Uterus (tissue), 4 donors: ENCODE measurements around the gene ZNF532. TPM values are rescaled to one million over a fixed set of nuclear protein-coding genes. Genes with fewer than 3 reads are reported as not detected.
A peak's percentile ranks its signal among the peaks of the same experiment; 100 is the strongest.

ENCODE experiments used
- DNase-seq, 2 donors: peaks; one replicate each; pipeline ENCODE4 v3.0.0-alpha.2; 2019 to 2020
- H3K27ac ChIP-seq, 2 donors: fragments of 200-600 bp; sonication (generic); 1 replicate in 1 of 2; 2 replicates in 1 of 2; pipeline ENCODE4 v1.5.1; 2016 to 2018
- H3K27me3 ChIP-seq, 2 donors: fragments of 200-600 bp; sonication (generic); one replicate each; pipeline ENCODE4 v1.5.1; 2018 to 2019; ENCODE audit warnings: control low read depth in 1 of 2
- H3K36me3 ChIP-seq, 2 donors: fragments of 200-600 bp; sonication (generic); one replicate each; pipeline ENCODE4 v1.5.1; 2019; ENCODE audit warnings: control low read depth in 1 of 2
- H3K4me1 ChIP-seq, 2 donors: fragments of 200-600 bp; sonication (generic); one replicate each; pipeline ENCODE4 v1.5.1; 2018 to 2019; ENCODE audit warnings: control low read depth in 1 of 2
- H3K4me3 ChIP-seq, 2 donors: fragments of 200-600 bp; sonication (generic); 1 replicate in 1 of 2; 2 replicates in 1 of 2; pipeline ENCODE4 v1.5.1; 2018 to 2019; ENCODE audit warnings: mild to moderate bottlenecking in 1 of 2
- H3K9me3 ChIP-seq, 2 donors: fragments of 200-600 bp; sonication (generic); one replicate each; pipeline ENCODE4 v1.5.1; 2019; ENCODE audit warnings: control low read depth in 1 of 2
- POLR2A ChIP-seq, 2 donors: fragments of 450-650 bp; IDR thresholded peaks; one replicate each; pipeline ENCODE4 v1.6.1; 2016; ENCODE audit warnings: antibody characterized with exemption in 2 of 2, mild to moderate bottlenecking in 1 of 2, moderate library complexity in 1 of 2
- intact Hi-C: fragments of 100-400 bp; cut with DNase I; formaldehyde crosslinking; loops from one replicate; pipeline ENCODE4 v1.15.1; 2023; ENCODE audit warnings: low total_unique reads
- total RNA-seq, 4 donors: library from RNA; depleted of rRNA in 3 of 4; stranded (reverse); fragments of >200 nt in 3 of 4; gene quantifications; one replicate each; pipeline versions ENCODE4 v1.1.0 to v1.2.4, GENCODE V29; 2014 to 2023
- TF ChIP-seq, protein P1 (sequence below), 4 experiments: fragments of 200-600 bp in 2 of 4; fragments of 450-650 bp in 2 of 4; sonication (generic) in 2 of 4; IDR thresholded peaks; one replicate each; pipeline ENCODE4 v1.5.1; 2016 to 2019; ENCODE audit warnings: antibody characterized with exemption in 4 of 4, mild to moderate bottlenecking in 2 of 4, moderate library complexity in 1 of 4
- donor health status: DM: yes; HTN: yes; CAD: no.

Gene ZNF532, protein sequence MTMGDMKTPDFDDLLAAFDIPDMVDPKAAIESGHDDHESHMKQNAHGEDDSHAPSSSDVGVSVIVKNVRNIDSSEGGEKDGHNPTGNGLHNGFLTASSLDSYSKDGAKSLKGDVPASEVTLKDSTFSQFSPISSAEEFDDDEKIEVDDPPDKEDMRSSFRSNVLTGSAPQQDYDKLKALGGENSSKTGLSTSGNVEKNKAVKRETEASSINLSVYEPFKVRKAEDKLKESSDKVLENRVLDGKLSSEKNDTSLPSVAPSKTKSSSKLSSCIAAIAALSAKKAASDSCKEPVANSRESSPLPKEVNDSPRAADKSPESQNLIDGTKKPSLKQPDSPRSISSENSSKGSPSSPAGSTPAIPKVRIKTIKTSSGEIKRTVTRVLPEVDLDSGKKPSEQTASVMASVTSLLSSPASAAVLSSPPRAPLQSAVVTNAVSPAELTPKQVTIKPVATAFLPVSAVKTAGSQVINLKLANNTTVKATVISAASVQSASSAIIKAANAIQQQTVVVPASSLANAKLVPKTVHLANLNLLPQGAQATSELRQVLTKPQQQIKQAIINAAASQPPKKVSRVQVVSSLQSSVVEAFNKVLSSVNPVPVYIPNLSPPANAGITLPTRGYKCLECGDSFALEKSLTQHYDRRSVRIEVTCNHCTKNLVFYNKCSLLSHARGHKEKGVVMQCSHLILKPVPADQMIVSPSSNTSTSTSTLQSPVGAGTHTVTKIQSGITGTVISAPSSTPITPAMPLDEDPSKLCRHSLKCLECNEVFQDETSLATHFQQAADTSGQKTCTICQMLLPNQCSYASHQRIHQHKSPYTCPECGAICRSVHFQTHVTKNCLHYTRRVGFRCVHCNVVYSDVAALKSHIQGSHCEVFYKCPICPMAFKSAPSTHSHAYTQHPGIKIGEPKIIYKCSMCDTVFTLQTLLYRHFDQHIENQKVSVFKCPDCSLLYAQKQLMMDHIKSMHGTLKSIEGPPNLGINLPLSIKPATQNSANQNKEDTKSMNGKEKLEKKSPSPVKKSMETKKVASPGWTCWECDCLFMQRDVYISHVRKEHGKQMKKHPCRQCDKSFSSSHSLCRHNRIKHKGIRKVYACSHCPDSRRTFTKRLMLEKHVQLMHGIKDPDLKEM (N-terminal part only)
- total RNA-seq = 100 to 1,000 TPM in 2 of 4 donors, 10 to 100 TPM in 2; 32.4 to 174 (median 127) TPM

DNA sequence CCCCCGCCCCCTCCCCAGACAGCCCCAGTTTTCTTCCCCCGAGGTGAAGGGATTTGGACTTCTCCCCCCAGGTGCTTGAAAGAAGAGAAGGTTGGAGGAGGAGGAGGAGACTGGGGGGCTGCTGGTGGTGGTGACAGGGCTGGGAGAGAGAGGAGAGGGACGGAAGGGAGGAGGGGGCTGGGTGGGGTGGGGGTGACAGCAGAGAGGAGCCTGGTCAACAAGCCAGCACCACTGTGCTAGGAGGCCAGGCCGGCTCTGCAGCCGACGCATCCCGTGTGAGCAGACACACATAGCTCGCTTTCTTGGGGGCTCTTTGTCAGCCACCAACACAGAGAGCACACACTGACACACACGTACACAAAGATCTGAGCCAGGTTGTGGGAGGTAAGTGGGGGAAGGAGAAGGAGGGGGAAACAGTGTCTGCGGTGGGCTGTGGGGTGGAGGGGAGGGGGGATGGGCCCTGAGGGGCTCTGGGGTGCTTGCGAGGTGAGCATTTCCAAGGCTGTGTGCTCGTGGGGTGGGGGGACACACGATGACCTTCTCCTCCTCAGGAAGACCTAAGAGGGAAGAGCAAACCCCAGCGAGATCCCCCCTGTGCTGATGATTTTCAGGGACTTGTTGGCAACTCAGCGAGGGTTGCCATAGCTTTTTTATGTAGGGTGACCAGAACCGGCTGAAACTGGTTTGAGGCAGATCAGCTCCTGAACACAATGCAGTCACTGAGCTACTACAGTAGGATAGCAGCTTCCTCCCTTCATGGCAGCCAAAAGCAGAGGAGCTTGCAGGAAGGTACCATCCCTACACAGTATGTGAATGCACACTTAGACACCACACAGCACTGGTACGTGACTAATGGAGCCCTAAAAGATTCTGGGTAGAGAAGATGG is at the start of gene ZNF532:
Gene ZNF532 (plus strand): TSS at position 732 of the 887 bp plus-strand sequence. CDS start 53,411 bp downstream, outside the sequence.
- intact Hi-C loops = no loop called here
- Histone ChIP-seq H3K27ac (peak within 1 kb of the TSS; percentile 95 to 99), H3K27me3 (no peaks in the 10 kb centered on the region), H3K4me1 (peaks cover 5 to 12% of the 10 kb centered on the region in 2 donors), H3K4me3 (peak within 1 kb of the TSS; percentile 38 to 47), H3K9me3 (no peaks in the 10 kb centered on the region), H3K36me3 (no peaks in the 10 kb centered on the region)
- DNase-seq = peak; percentile 54 to 57
- TF ChIP-seq, protein P1, sequence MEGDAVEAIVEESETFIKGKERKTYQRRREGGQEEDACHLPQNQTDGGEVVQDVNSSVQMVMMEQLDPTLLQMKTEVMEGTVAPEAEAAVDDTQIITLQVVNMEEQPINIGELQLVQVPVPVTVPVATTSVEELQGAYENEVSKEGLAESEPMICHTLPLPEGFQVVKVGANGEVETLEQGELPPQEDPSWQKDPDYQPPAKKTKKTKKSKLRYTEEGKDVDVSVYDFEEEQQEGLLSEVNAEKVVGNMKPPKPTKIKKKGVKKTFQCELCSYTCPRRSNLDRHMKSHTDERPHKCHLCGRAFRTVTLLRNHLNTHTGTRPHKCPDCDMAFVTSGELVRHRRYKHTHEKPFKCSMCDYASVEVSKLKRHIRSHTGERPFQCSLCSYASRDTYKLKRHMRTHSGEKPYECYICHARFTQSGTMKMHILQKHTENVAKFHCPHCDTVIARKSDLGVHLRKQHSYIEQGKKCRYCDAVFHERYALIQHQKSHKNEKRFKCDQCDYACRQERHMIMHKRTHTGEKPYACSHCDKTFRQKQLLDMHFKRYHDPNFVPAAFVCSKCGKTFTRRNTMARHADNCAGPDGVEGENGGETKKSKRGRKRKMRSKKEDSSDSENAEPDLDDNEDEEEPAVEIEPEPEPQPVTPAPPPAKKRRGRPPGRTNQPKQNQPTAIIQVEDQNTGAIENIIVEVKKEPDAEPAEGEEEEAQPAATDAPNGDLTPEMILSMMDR (IDR thresholded peaks at IDR 0.05) = no peak
- peak in 1 of 2 donors; percentile 36 for TF ChIP-seq POLR2A (IDR thresholded peaks at IDR 0.05)

DNA sequence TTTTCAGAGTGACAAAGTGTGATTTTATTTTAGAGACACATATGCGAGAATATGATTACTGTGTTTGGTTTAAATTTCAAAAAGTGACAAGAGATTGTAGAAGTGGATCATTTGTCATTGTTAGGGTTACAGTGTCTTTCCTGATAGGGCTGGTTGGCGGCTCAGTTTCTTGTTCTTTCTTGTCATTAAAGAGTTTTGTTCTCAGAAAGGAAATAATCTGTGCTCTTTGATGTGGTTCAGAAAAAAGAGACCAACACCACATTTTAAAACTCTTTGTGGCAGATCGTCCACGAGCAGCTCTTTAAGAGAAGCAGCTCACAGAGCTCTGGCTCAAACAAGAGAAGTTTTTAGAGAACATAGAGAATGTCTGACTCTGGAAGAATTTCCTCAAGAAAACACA is 45.6 kb upstream of the ZNF532 start:
- H3K4me3 ChIP-seq = no peak overlapping the region
- DNase-seq = no peak
- no peaks in the 10 kb centered on the region for H3K36me3 ChIP-seq
- H3K4me1 ChIP-seq = no peaks in the 10 kb centered on the region
- intact Hi-C loops = no loop called here
- no peaks in the 10 kb centered on the region for H3K9me3 ChIP-seq
- no peak for TF ChIP-seq POLR2A (IDR thresholded peaks at IDR 0.05)
- TF ChIP-seq, protein P1 (IDR thresholded peaks at IDR 0.05) = no peak
- H3K27ac ChIP-seq = no peak overlapping the region
- H3K27me3 ChIP-seq = no peaks in the 10 kb centered on the region

DNA sequence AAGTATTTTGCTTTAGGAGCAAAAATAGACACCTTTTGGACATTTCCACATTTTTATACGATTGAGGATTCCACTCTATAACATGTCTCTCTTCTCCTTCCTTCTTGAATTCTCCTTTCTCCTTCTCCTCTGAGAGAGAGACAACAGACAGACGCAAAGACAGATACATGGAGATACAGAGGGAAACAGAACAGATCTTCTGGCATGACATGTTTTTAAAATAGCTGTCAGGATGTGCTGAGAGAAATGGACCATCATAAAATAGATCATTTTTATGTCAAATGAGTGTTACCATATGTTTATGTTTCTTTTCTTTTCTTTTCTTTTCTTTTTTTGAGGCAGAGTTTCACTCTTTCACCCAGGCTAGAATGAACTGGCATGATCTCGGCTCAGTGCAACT is 44.4 kb upstream of the ZNF532 start:
- DNase-seq = no peak
- no peak for TF ChIP-seq POLR2A (IDR thresholded peaks at IDR 0.05)
- TF ChIP-seq, protein P1 (IDR thresholded peaks at IDR 0.05) = no peak
- Histone ChIP-seq H3K27me3 (no peaks in the 10 kb centered on the region), H3K27ac (peak overlapping the region; percentile 20 to 37), H3K4me1 (no peaks in the 10 kb centered on the region), H3K4me3 (no peak overlapping the region), H3K36me3 (no peaks in the 10 kb centered on the region), H3K9me3 (no peaks in the 10 kb centered on the region)
- intact Hi-C loops = no loop called here

DNA sequence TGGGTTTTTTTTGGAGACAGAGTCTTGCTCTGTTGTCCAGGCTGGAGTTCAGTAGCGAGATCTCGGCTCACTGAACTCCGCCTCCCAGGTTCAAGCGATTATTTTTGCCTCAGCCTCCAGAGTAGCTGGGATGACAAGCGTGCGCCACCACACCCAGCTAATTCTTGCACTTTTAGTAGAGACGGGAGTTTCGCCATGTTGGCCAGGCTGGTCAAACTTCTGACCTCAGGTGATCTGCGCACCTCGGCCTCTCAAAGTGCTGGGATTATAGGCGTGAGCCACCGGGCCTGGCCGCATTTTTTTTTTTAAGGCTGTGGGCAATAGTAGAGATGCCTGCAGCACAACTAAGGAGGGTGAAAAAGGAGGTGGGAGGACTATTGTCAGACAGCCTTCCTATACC is 41.7 kb upstream of the ZNF532 start:
- H3K4me1 ChIP-seq = no peaks in the 10 kb centered on the region
- H3K4me3 ChIP-seq = no peak overlapping the region
- H3K36me3 ChIP-seq = no peaks in the 10 kb centered on the region
- H3K27me3 ChIP-seq = no peaks in the 10 kb centered on the region
- no peaks in the 10 kb centered on the region for H3K9me3 ChIP-seq
- no peak overlapping the region for H3K27ac ChIP-seq
- intact Hi-C loops = no loop called here
- no peak for TF ChIP-seq POLR2A (IDR thresholded peaks at IDR 0.05)
- TF ChIP-seq, protein P1 (IDR thresholded peaks at IDR 0.05) = no peak
- no peak for DNase-seq
